GM21447 (cell line): ENCODE measurements around the gene GHR.

ENCODE experiments used
- ATAC-seq: cut with Tn5 transposase; IDR thresholded peaks from one replicate; pipeline ENCODE4 v1.9.1; 2021; ENCODE audit not compliant: unreplicated experiment

The GHR gene

GRCh38 chr5:42597318-42597937 lies 174.2 kb downstream of the GHR start:
- ATAC-seq, result no peak

DNA sequence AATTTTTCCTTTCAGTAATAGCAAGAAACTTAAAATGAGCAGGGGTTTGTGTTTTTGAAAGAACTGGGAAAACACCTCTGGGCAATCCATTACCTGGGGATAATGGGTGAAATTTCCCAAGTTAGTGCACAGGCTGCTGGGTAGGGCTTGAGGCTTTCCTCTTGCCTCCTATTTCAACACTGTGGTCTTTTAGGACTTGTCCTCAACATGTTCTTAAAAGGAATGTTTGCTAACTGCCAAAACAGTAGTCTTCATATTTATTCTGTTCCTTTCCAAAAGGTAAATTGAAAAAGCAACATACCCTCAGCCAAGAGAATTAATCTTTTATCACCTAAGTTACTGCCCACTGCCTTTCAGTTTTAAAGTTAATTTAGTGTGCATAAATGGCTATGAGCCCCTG lies 175.1 kb downstream of the GHR start:
- ATAC-seq, result no peak

DNA sequence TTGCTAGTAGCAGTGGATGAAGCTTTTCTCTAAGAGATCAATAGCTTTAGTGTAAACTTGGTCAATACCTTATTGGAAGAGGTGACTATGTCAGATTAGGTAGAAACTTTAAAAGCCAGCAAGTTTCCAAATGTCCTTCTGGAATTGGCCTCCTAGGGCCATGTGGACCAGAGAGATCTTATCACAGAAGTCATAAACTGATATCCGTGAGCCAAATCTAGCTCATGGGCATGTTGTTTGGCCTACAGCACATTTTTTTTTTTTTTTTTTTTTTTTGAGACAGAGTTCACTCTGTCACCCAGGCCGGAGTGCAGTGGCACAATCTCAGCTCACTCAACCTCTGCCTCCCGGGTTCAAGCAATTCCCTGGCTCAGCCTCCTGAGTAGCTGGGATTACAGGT lies 175.9 kb downstream of the GHR start:
- no peak for ATAC-seq

DNA sequence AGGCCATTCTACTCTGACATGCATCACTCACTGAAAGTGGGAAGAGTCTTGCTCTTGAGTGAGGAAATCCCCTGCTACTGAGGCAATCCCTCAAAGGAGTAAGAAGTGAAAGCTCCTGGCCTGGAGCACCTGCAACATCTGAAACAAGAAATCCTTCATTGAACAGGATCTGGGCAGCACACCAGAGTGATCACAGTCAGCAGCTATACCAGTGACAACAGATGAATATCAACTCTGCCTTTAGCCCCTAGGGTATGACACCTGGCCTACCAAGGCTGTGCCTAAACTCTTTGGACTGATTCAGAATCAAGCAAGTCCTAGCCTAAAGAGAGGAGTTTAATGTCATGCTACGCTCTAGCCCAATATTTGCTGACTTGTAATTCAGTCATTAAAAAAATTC lies 177.2 kb downstream of the GHR start:
- ATAC-seq, result no peak

DNA sequence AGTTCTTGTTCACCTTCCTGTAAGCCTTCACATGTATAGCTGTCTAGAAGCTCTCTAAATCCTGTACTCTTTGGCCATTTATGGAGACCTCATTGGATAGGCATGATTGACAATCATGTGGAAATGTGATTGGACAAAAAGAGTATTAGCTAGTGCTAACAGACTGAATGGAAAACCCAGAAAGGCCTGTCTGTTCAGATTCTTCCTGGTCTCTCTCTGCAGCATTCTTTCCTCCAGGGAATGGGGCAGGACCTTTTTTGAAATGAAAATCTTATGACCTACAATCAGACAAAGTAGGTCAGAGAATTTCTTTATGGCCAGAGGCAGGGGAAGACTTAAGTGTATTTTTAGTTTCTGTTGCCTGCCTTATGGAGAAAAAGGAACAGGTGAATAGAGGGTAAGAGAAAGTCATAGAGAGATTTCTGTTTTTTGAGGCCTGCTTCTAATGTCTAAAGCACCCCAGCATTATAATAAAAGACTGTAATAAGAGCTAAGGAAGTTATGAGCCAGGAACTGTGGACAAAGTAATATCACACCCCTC lies 181.0 kb downstream of the GHR start:
- ATAC-seq, result no peak

- no peak for ATAC-seq
These were observed 182.3 kb downstream of the GHR start for GRCh38 chr5:42605490-42605889.

DNA sequence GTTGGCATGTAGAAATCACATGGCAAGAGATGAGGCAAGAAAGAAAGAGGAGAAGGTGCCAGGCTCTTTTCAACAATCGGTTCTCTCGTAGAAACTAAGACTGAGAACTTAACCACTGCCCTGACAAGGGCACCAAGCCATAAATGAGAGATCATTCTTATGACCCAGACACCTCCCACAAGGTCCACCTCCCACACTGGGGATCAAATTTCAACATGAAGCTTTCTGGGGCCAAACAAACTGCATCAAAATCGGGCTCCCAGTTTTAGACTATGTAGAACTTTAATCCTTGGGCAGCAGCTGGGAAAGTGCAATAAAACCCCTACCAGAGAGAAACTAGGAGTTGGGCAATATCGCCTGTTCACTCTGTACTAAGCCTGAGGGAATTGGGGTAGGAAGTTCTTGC lies 183.2 kb downstream of the GHR start:
- no peak for ATAC-seq

DNA sequence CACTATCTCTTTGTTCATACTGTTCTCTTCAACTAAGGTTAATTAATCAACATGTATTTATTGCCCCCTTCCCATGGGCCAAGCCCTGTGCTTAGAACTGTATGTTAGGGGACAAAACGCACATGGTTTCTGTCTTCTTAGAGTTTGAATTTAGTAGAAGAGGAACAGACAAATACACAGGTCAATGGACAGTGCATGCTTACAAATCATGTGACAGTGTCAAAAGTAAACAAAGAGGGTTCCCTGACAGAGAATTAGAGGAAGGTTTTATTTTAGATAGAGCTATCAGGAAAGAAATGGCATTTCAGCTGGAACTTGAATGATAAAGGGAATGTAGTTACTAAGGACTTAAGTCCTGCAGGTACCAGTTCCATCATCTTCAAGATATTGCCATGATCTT lies 188.2 kb downstream of the GHR start:
- no peak for ATAC-seq

DNA sequence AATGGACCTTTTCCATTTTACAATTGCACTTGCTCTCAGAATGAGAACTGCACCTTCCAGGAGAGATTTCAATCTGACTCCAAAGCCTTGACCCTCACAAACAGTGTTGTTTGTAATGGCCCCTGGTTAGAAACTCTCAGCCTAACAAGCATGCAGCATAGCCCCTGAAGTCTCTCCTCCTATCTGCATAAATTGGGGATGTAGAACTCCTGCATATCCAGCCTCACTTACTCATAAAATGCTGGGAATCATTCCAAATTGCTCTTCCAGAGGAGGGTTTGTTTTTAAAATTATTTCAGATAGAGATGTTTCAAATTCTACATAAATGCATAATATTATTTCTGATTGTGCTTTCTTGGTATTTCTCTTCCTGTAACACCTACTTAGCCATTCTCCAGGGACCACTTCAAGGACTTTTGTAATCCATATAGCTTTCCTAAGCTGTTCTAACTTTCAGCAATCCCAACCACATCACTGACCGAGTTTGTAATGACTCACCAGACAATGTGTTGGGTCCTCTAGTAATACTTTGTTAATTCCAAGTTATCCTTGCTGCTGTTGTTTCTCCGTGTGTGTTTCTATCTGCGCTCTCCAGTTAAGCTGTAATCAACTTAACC lies 189.6 kb downstream of the GHR start:
- no peak for ATAC-seq

DNA sequence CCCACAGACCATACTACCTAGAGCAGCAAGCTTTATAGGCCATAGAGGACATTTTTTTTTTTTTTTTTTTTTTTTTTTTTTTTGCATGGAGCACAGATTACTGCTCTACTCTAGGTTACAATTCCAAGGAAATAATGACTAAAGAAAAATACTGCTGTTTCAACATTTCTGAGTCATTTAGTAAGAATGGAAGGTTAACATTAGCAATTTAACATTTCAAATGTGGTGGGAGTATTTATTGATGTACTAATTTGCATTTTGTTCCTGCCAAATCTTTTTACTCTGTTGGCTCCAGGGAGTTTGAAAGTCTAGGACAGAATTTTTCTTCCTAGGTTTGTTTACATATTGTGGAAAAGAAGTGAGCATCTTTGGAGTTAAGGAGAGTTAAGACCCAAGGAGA lies 191.3 kb downstream of the GHR start:
- ATAC-seq, result no peak

GRCh38 chr5:42620579-42621216 lies 197.5 kb downstream of the GHR start:
- no peak for ATAC-seq

GRCh38 chr5:42621242-42621641 lies 198.0 kb downstream of the GHR start:
- no peak for ATAC-seq

GRCh38 chr5:42621662-42622061 lies 198.4 kb downstream of the GHR start:
- ATAC-seq, result no peak

- no peak for ATAC-seq
These were observed 201.7 kb downstream of the GHR start for GRCh38 chr5:42624912-42625311.

DNA sequence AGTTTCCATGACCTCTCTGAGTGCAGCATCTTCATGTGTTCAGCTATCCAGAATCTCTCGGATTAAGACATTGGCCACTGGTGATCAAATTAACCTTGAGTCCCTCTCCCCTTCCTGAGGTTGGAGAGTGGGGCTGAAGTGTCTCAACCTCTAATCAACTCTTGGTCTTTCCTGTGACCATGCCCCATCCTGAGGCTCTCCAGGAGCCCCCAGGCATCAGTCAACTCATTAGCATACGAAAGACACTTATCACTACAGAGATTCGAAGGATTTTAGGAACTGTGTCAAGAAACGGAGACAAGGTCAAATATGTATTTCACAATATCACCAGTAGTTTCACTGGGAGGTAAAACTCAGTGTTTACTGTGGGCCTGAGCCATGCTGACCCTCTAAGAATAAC lies 203.2 kb downstream of the GHR start:
- no peak for ATAC-seq

DNA sequence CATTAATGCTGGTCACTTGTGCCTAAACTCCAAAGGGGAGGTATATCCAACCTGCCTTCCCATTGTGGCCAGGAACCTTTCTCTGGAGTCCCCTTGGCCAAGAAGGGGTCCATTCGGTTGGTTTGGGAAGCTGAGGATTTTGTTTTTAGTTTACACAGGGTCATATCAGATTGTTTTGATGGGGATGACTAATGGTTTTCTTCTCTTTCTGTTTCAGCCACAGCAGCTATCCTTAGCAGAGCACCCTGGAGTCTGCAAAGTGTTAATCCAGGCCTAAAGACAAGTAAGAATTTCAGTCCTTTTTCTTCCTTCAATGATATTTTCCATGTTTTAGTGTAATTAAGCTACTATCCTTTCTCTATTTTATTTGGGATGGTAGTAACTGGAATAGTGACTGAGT lies 205.6 kb downstream of the GHR start:
- ATAC-seq, result no peak

DNA sequence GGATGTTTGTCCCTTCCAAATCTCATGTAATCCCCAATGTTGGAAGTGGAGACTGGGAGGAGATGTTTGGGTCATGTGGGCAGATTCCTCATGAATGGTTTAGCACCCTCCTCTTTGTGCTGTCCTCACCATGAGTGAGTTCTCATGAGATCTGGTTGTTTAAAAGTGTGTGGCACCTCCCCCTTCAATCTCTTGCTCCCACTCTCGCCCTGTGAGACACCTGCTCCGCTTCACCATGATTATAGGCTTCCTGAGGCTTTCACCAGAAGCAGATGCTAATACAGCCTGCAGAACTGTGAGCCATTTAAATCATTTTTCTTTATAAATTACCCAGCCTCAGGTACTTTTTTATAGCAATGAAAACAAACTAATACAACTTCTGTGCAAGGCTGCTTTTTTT lies 206.0 kb downstream of the GHR start:
- ATAC-seq, result no peak

DNA sequence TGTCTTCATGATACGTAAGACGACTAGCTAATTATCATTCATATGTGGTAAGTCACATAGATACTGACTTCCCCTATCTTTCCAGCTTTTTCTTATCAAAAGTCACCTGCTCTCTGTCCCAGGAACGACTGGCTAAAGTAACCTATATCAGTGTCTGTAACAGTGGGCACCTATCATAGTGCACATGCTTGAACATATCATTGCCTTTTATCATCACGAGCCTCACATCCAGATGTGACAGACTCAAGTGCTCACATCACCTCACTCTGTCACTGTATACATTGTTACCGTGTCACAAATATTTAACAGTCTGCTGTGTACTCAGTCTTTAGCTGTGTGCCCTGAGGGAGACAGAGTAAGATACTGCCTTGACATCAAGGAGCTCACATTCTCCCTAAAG lies 208.0 kb downstream of the GHR start:
- ATAC-seq, result no peak

DNA sequence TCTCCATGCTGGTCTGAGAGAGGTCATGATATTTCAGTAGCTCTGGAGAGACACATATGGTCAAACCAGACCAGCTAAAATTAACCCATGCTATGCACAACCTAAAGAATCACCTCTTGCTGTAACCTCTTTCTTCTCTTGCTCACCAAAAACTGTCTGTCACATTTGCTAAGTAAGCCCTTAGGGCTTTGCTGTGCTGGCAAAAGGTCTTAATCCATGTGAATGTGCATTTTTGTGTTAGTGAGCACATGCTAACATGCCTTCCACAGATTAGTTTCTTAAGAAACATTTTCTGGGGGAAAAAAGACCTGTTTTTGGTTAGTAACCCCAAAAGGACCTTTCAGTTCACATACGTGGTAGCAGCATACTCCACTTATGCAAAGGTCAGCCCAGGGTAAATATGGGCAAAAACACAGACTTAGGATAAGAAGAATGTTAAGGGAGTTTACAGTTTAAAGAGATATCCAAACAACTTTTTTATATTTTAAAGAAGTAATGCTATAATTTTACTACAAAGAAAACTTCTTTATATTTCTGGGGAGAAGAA lies 209.2 kb downstream of the GHR start:
- ATAC-seq, result no peak

DNA sequence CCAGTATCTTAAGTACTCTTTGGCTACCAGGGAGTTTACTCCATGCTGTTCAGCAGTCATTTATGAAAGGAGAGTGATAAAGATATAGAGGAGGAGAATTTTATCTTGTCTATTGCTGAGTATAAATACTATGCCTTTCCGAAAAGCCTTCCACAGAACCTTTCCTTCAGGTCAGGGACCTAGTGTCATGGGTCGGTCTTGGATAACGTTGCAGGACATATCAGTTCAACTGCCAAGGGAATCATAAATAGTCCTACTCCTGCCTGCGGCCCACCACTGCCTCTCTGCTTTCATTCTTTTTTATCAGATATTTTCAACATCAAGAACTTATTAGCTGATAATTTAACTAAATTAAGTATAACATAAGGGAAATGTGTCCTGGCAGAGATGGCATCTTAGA lies 211.3 kb downstream of the GHR start:
- no peak for ATAC-seq

GRCh38 chr5:42636425-42636824 lies 213.2 kb downstream of the GHR start:
- ATAC-seq, result no peak

DNA sequence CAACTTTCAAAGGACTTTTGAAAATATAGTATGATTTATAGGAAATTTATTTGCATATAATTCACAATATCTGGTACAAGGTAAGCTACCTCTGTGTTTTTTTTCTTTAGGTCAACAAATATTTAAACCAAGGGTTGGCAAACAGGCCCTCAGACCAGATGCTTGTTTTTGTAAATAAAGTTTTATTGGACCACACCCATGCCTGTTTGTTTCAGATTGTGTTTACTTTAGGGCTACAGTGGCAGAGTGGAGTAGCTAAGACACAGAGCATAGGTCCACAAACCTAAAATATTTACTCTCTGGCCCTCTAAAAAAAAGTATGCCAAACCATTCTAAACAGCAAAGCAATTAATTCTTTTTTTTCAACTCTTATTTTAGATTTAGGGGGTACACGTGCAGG lies 213.7 kb downstream of the GHR start:
- ATAC-seq, result no peak
